GM12865 (cell line): ENCODE data around the gene UVRAG.

ENCODE experiments used
- DNase-seq: peaks from one replicate; pipeline ENCODE4 v3.0.0; 2010; ENCODE audit warnings: low read depth
- H3K4me3 ChIP-seq: 2 replicates; pipeline ENCODE4 v1.5.1; 2011; ENCODE audit warnings: mild to moderate bottlenecking, low read depth, low read length, control low read depth
- CTCF ChIP-seq: IDR thresholded peaks from 2 replicates; pipeline ENCODE4 v1.5.1; 2011; ENCODE audit warnings: low read length, control low read depth, low read depth, inconsistent platforms; ENCODE audit not compliant: insufficient read depth; ENCODE audit errors: missing control alignments

The UVRAG gene

GRCh38 chr11:75907906-75908527 is 93.0 kb downstream of the UVRAG start:
- TF ChIP-seq CTCF, result no peak
- no peak for DNase-seq
- no peak overlapping the region for H3K4me3 ChIP-seq

GRCh38 chr11:75910426-75911145 is 95.6 kb downstream of the UVRAG start:
- DNase-seq, result no peak
- TF ChIP-seq CTCF, result no peak
- H3K4me3 ChIP-seq, result no peak overlapping the region

- H3K4me3 ChIP-seq, result no peak overlapping the region
- DNase-seq, result no peak
- no peak for TF ChIP-seq CTCF
These were observed 96.4 kb downstream of the UVRAG start for GRCh38 chr11:75911459-75911858.

- no peak for DNase-seq
- TF ChIP-seq CTCF, result no peak
- no peak overlapping the region for H3K4me3 ChIP-seq
These were observed 99.0 kb downstream of the UVRAG start for GRCh38 chr11:75913984-75914383.

- no peak for TF ChIP-seq CTCF
- DNase-seq, result no peak
- no peak overlapping the region for H3K4me3 ChIP-seq
These were observed 101.9 kb downstream of the UVRAG start for GRCh38 chr11:75916882-75917281.

- DNase-seq, result no peak
- TF ChIP-seq CTCF, result no peak
- H3K4me3 ChIP-seq, result no peak overlapping the region
These were observed 103.3 kb downstream of the UVRAG start for GRCh38 chr11:75918331-75918730.
